Panc1 (cell line): Measurements from ENCODE around the gene LOXL4.

Experiments used
- CTCF ChIP-seq: fragments of 450-650 bp; IDR thresholded peaks from 2 replicates; pipeline ENCODE4 v1.5.1; 2017; ENCODE audit warnings: mild to moderate bottlenecking
- SIN3A ChIP-seq: IDR thresholded peaks from 2 replicates; pipeline ENCODE4 v1.6.1; 2012; ENCODE audit warnings: low read depth, mild to moderate bottlenecking, low read length, moderate library complexity, borderline replicate concordance; ENCODE audit not compliant: insufficient read depth

- TF ChIP-seq CTCF (no peak), SIN3A (no peak)
Observed at GRCh38 chr10:98273057-98273850, 5.3 kb upstream of the LOXL4 start.
